IMR-90 (cell line): ENCODE results near the gene ZCWPW1. TPM values are rescaled to one million over a fixed set of nuclear protein-coding genes. Genes with fewer than 3 reads are reported as not detected.

Source experiments
- ATAC-seq: fragments of 200-7000 bp; cut with Tn5 transposase; 2 replicates; pipeline ENCODE4 v1.9.1; 2020; ENCODE audit warnings: low read depth, mild to moderate bottlenecking, moderate library complexity
- BruUV-seq: library from RNA; stranded (reverse); fragments of 400-500 nt; replicated peaks from 2 replicates; lab custom pipeline; 2021; lab: Mats Ljungman, UMichigan
- CTCF ChIA-PET: fragments of 300-600 bp; formaldehyde crosslinking; extraction: SDS; loops from one replicate; lab custom pipeline; 2021; ENCODE audit warnings: antibody characterized with exemption; lab: Yijun Ruan, JAX
- POLR2A ChIA-PET: fragments of 300-600 bp; sonication (Branson Sonifier 250); formaldehyde crosslinking; loops from one replicate; lab custom pipeline; 2022; ENCODE audit warnings: antibody characterized with exemption; ENCODE audit not compliant: unreplicated experiment; lab: Charles Lee
- DNase-seq: peaks from one replicate; pipeline ENCODE4 v3.0.0; 2013
- H2AFZ ChIP-seq: replicated peaks from 2 replicates; pipeline ENCODE3; 2013; ENCODE audit warnings: low read length, mild to moderate bottlenecking; ENCODE audit not compliant: poor library complexity
- H2AK5ac ChIP-seq: 2 replicates; pipeline ENCODE4 v1.6.1; 2013; ENCODE audit warnings: low read depth, low read length, inconsistent platforms
- H2AK9ac ChIP-seq: replicated peaks from 2 replicates; pipeline ENCODE3; 2013; ENCODE audit warnings: mild to moderate bottlenecking, low read depth, low read length, moderate library complexity; ENCODE audit not compliant: poor library complexity
- H2BK120ac ChIP-seq: 2 replicates; pipeline ENCODE4 v1.6.1; 2013; ENCODE audit warnings: low read depth, low read length, inconsistent platforms
- H2BK15ac ChIP-seq: 3 replicates; pipeline ENCODE4 v1.6.1; 2013; ENCODE audit warnings: low read depth, low read length, inconsistent platforms
- H2BK20ac ChIP-seq: 2 replicates; pipeline ENCODE4 v1.6.1; 2013; ENCODE audit warnings: low read depth, mild to moderate bottlenecking, inconsistent platforms, low read length, moderate library complexity
- H2BK5ac ChIP-seq: 2 replicates; pipeline ENCODE4 v1.6.1; 2013; ENCODE audit warnings: mild to moderate bottlenecking, low read depth, low read length, inconsistent platforms; ENCODE audit not compliant: poor library complexity, severe bottlenecking
- H3K14ac ChIP-seq: replicated peaks from 2 replicates; pipeline ENCODE4 v1.6.1; 2013; ENCODE audit warnings: low read depth, low read length, inconsistent platforms
- H3K18ac ChIP-seq: 2 replicates; pipeline ENCODE4 v1.6.1; 2013; ENCODE audit warnings: low read depth, low read length, control low read depth
- H3K23ac ChIP-seq: 2 replicates; pipeline ENCODE4 v1.6.1; 2013; ENCODE audit warnings: low read depth, low read length, inconsistent platforms
- H3K27ac ChIP-seq: 2 replicates; pipeline ENCODE4 v1.5.1; 2013; ENCODE audit warnings: mild to moderate bottlenecking, control low read depth, low read length; ENCODE audit not compliant: insufficient read depth
- H3K27me3 ChIP-seq: 2 replicates; pipeline ENCODE4 v1.6.1; 2013; ENCODE audit warnings: low read length; ENCODE audit not compliant: control insufficient read depth, insufficient read depth
- H3K36me3 ChIP-seq: 2 replicates; pipeline ENCODE4 v1.6.1; 2013; ENCODE audit warnings: low read length, mixed read lengths; ENCODE audit not compliant: control insufficient read depth, insufficient read depth
- H3K4ac ChIP-seq: 2 replicates; pipeline ENCODE4 v1.6.1; 2013; ENCODE audit warnings: low read depth, low read length, inconsistent platforms
- H3K4me1 ChIP-seq: 2 replicates; pipeline ENCODE4 v1.6.1; 2013; ENCODE audit warnings: low read length, mixed read lengths; ENCODE audit not compliant: control insufficient read depth, insufficient read depth
- H3K4me2 ChIP-seq: 2 replicates; pipeline ENCODE4 v1.6.1; 2013; ENCODE audit warnings: low read depth, mild to moderate bottlenecking, control low read depth, low read length, moderate library complexity
- H3K4me3 ChIP-seq: 2 replicates; pipeline ENCODE4 v1.5.1; 2013; ENCODE audit warnings: low read depth, mild to moderate bottlenecking, control low read depth, low read length, moderate library complexity; ENCODE audit not compliant: insufficient read depth
- H3K56ac ChIP-seq: 2 replicates; pipeline ENCODE4 v1.6.1; 2013; ENCODE audit warnings: low read length, inconsistent platforms; ENCODE audit not compliant: insufficient read depth; ENCODE audit errors: extremely low read depth
- H3K79me1 ChIP-seq, 2 experiments: 2 replicates each; pipeline ENCODE4 v1.6.1; 2013; ENCODE audit warnings: low read length in 2 of 2, inconsistent platforms in 1 of 2, low read depth in 1 of 2
- H3K9ac ChIP-seq: 2 replicates; pipeline ENCODE4 v1.6.1; 2013; ENCODE audit warnings: low read depth, low read length, control low read depth
- H3K9me1 ChIP-seq: 2 replicates; pipeline ENCODE4 v1.6.1; 2013; ENCODE audit warnings: low read length, inconsistent platforms; ENCODE audit not compliant: insufficient read depth
- H3K9me3 ChIP-seq: 2 replicates; pipeline ENCODE4 v1.6.1; 2013; ENCODE audit warnings: low read length; ENCODE audit not compliant: control insufficient read depth, insufficient read depth
- H4K20me1 ChIP-seq: 2 replicates; pipeline ENCODE4 v1.6.1; 2013; ENCODE audit warnings: low read length, inconsistent platforms; ENCODE audit not compliant: insufficient read depth
- H4K5ac ChIP-seq: 2 replicates; pipeline ENCODE4 v1.6.1; 2013; ENCODE audit warnings: mild to moderate bottlenecking, low read depth, low read length, control low read depth
- H4K8ac ChIP-seq, 2 experiments: 2 replicates each; pipeline ENCODE4 v1.6.1; 2013; ENCODE audit warnings: low read depth in 2 of 2, low read length in 2 of 2, control low read depth in 1 of 2, inconsistent platforms in 1 of 2
- H4K91ac ChIP-seq: 2 replicates; pipeline ENCODE4 v1.6.1; 2013; ENCODE audit warnings: low read depth, low read length, inconsistent platforms; ENCODE audit not compliant: insufficient read depth
- CEBPB ChIP-seq: IDR thresholded peaks from 2 replicates; pipeline ENCODE4 v1.6.1; 2012; ENCODE audit warnings: low read depth, low read length, improper control_type of control experiment
- FOS ChIP-seq: fragments of 150-350 bp; IDR thresholded peaks from 2 replicates; pipeline ENCODE4 v1.6.1; 2016; ENCODE audit warnings: low read depth, low read length
- POLR2A ChIP-seq: IDR thresholded peaks from 2 replicates; pipeline ENCODE4 v1.6.1; 2012; ENCODE audit warnings: mild to moderate bottlenecking, low read depth, low read length
- RAD21 ChIP-seq: IDR thresholded peaks from 2 replicates; pipeline ENCODE4 v1.6.1; 2012; ENCODE audit warnings: low read length, improper control_type of control experiment
- RFX5 ChIP-seq: IDR thresholded peaks from 2 replicates; pipeline ENCODE4 v1.8.0; 2012; ENCODE audit warnings: low read depth, mild to moderate bottlenecking, low read length, moderate library complexity
- WGBS, 2 experiments: methylation state at CpG; one replicate each; pipeline versions ENCODE4 v1.1.5 to v1.1.7; 2013; ENCODE audit warnings: missing lambda C conversion rate in 2 of 2; ENCODE audit not compliant: insufficient read length in 1 of 2; ENCODE audit errors: extremely low coverage in 2 of 2; 5-methylcytosine and 5-hydroxymethylcytosine counted together
- dilution Hi-C: fragments of 300-500 bp; cut with HindIII; formaldehyde crosslinking; loops from one replicate; pipeline ENCODE4 v1.14.3; 2018; ENCODE audit warnings: low sequenced_read_pairs; ENCODE audit not compliant: unreplicated experiment
- in situ Hi-C: fragments of 300-500 bp; cut with MboI; formaldehyde crosslinking; loops from 3 replicates; pipeline ENCODE4 v1.14.3; 2019; ENCODE audit warnings: low sequenced_read_pairs, inconsistent platforms, mixed read lengths
- intact Hi-C: fragments of 100-400 bp; cut with micrococcal nuclease; formaldehyde crosslinking; loops from 2 replicates; pipeline ENCODE4 v1.10.0; 2022
- polyA plus RNA-seq, 3 experiments: library from polyadenylated mRNA; depleted of rRNA; stranded (reverse); fragments of >200 nt; gene quantifications; 2 replicates each; pipeline ENCODE4 v1.2.3, GENCODE V29; 2012; ENCODE audit warnings: low replicate concordance in 1 of 3
- total RNA-seq: library from RNA; depleted of rRNA; stranded (reverse); fragments of >200 nt; gene quantifications from 2 replicates; pipeline ENCODE4 v1.2.3, GENCODE V29; 2012

ZCWPW1 gene
- total and polyA plus RNA-seq, 2 of the 4 experiments (the other 2 are of a cell fraction): 0.72 to 1.3 TPM

DNA sequence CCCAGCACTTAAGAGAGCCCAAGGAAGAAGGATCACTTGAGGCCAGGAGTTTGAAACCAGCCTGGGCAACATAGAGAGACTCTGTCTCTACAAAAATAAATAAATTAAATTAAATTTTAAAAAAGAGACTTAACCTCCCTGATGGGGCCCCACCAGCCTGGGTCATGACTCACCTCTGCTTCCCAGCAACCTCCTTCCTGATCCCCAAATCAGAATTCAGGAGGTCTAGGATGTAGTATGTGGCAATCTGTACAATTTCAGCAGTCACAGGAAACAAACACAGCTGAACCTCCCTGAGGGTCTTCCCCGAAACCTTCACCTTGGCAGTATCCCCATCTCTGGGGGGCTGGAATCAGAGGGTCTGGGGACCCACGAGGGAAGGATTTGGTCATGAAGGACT lies 17.5 kb upstream of the ZCWPW1 start:
- Histone ChIP-seq H3K14ac (peak overlapping the region; percentile 91), H4K5ac (peak overlapping the region; percentile 94), H3K18ac (peak overlapping the region; percentile 76), H2BK15ac (peak overlapping the region; percentile 60; the same call in 1 of the 3 replicates), H2AK9ac (peak overlapping the region; percentile 83), H3K9me3 (no peaks in the 10 kb centered on the region), H3K36me3 (no peaks in the 10 kb centered on the region), H2AFZ (peak overlapping the region; percentile 83), H3K4me3 (no peak overlapping the region), H2BK120ac (peak overlapping the region; percentile 51), H3K79me1 (peaks cover 0 to 10% of the 10 kb centered on the region in 2 experiments; a peak in 2 of 4 replicates), H3K23ac (peak overlapping the region; percentile 29; the same call in 1 of the 2 replicates), H3K4me1 (peaks cover 26% of the 10 kb centered on the region), H3K9ac (no peak overlapping the region), H3K4ac (peak overlapping the region; percentile 74), H2AK5ac (peak overlapping the region; percentile 70), H4K91ac (peak overlapping the region; percentile 44), H4K8ac (peak overlapping the region; percentile 5 to 77; a peak in 3 of 4 replicates), H3K56ac (no peak overlapping the region), H4K20me1 (no peaks in the 10 kb centered on the region), H2BK5ac (peak overlapping the region; percentile 56), H3K4me2 (no peak overlapping the region), H3K27ac (peak overlapping the region; percentile 86), H3K9me1 (peaks cover 33% of the 10 kb centered on the region), H3K27me3 (no peaks in the 10 kb centered on the region), H2BK20ac (peak overlapping the region; percentile 38)
- DNase-seq (peak; percentile 65), ATAC-seq (peak; percentile 22)
- dilution Hi-C loops (no loop called here), intact Hi-C loops (no loop called here), in situ Hi-C loops (loop anchor here (25.0 kb wide), 1 partner anchor 666 kb away; no protein-coding TSS in a partner anchor)
- WGBS, 2 experiments: no CpG with 5 or more reads among the region's 2 CpGs
- ChIA-PET CTCF (no interaction called here), POLR2A (no interaction called here)
- TF ChIP-seq POLR2A (no peak), FOS (peak; percentile 17; the same call in 1 of the 2 replicates), RAD21 (no peak), RFX5 (no peak), CEBPB (peak; percentile 83)
- no TSS peak for BruUV-seq
